Measurements from ENCODE around the gene CLASP1. TPM values are rescaled to one million over a fixed set of nuclear protein-coding genes. Genes with fewer than 3 reads are reported as not detected.
"Not testable (repeated sequence)": the region's sequence is repeated elsewhere in the genome, so short reads cannot be mapped to it uniquely, and the experiment has no call there.

CLASP1 gene
- total RNA-seq, 1 experiment from 2014 or later = 81.9 TPM

DNA sequence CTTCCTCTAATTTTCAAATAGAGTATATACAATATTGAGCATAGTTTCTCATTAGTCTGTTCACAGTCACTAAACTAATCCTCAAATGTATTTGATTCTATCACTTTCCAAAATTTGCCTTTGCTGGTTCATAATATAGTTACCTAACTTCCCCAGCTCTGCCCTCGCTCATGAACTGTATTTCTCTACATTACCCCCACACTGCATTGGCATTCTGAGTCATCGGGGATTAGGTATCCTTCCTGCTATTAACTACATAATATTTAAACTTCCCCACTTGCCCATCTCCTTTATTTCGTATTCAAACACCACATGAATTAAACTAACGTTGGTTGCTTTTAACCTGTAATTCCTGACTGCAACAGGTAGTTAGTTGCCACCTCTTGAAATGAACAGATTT is 14.8 kb upstream of the CLASP1 start:
- no peaks in the 10 kb centered on the region for H3K27me3 Mint-ChIP-seq (ENCODE audit: insufficient read depth, unreplicated experiment)
- TF ChIP-seq, protein P1, sequence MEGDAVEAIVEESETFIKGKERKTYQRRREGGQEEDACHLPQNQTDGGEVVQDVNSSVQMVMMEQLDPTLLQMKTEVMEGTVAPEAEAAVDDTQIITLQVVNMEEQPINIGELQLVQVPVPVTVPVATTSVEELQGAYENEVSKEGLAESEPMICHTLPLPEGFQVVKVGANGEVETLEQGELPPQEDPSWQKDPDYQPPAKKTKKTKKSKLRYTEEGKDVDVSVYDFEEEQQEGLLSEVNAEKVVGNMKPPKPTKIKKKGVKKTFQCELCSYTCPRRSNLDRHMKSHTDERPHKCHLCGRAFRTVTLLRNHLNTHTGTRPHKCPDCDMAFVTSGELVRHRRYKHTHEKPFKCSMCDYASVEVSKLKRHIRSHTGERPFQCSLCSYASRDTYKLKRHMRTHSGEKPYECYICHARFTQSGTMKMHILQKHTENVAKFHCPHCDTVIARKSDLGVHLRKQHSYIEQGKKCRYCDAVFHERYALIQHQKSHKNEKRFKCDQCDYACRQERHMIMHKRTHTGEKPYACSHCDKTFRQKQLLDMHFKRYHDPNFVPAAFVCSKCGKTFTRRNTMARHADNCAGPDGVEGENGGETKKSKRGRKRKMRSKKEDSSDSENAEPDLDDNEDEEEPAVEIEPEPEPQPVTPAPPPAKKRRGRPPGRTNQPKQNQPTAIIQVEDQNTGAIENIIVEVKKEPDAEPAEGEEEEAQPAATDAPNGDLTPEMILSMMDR (IDR thresholded peaks at IDR 0.05; ENCODE audit: unreplicated experiment) = no peak
- peak; percentile 70 for DNase-seq (ENCODE audit: unreplicated experiment)
- H3K9me3 Mint-ChIP-seq (ENCODE audit: unreplicated experiment) = peaks cover 6% of the 10 kb centered on the region
- peaks cover 4% of the 10 kb centered on the region for H3K36me3 Mint-ChIP-seq (ENCODE audit: insufficient read depth, unreplicated experiment)
- no TSS peak for BruUV-seq (replicated peaks)
- H3K4me1 Mint-ChIP-seq (ENCODE audit: insufficient read depth, unreplicated experiment) = peaks cover 27% of the 10 kb centered on the region
- H3K27ac Mint-ChIP-seq (ENCODE audit: low read depth, unreplicated experiment) = peak overlapping the region; percentile 76
- intact Hi-C loops (cut with micrococcal nuclease) = loop anchor here (5.0 kb wide), 1 partner anchor 38 kb away; no protein-coding TSS in a partner anchor
- ChIA-PET CTCF (interaction anchor here (1.0 kb wide), 1 partner anchor 15 kb away, joined by 3 read pairs; no protein-coding TSS in a partner anchor), POLR2A (interaction anchor here (0.7 to 8.1 kb wide), 7 partner anchors 8 to 261 kb away, joined by 3 to 113 read pairs (median 5); partner anchors contain the start of genes CLASP1 and RNU4ATAC)
- no peak overlapping the region for H3K4me3 Mint-ChIP-seq (ENCODE audit: unreplicated experiment)

DNA sequence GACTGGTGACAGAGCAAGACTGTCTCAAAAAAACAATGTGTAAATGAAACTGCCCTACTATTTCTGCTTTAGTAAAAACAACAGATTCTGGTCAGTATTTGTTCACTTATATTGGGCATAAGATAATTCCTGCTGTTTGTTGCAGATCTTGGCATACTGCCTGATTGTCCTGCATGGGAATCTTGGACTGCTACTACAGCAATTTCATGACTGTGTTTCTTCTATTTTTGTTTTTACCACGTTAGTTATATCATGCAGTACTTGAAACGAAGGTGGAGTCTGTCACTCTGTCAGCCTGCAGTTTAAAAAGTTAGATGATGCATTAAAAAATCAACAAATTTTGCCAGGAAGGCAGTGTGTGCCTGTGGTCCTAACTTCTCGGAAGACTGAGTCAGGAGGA is 14.2 kb upstream of the CLASP1 start:
- ChIA-PET POLR2A (interaction anchor here (0.9 to 8.1 kb wide), 3 partner anchors 14 to 133 kb away, joined by 3 to 113 read pairs (median 19); partner anchors contain the start of genes CLASP1 and RNU4ATAC), CTCF (interaction anchor here (0.6 kb wide), 1 partner anchor 57 kb away, joined by 4 read pairs; no protein-coding TSS in a partner anchor)
- Mint-ChIP-seq H3K36me3 (ENCODE audit: insufficient read depth, unreplicated experiment) (peaks cover 4% of the 10 kb centered on the region), H3K27me3 (ENCODE audit: insufficient read depth, unreplicated experiment) (no peaks in the 10 kb centered on the region), H3K9me3 (ENCODE audit: unreplicated experiment) (peaks cover 4% of the 10 kb centered on the region), H3K4me1 (ENCODE audit: insufficient read depth, unreplicated experiment) (peaks cover 27% of the 10 kb centered on the region), H3K27ac (ENCODE audit: low read depth, unreplicated experiment) (no peak overlapping the region), H3K4me3 (ENCODE audit: unreplicated experiment) (no peak overlapping the region)
- no peak for DNase-seq (ENCODE audit: unreplicated experiment)
- BruUV-seq (replicated peaks) = no TSS peak
- TF ChIP-seq, protein P1 (IDR thresholded peaks at IDR 0.05; ENCODE audit: unreplicated experiment) = no peak
- intact Hi-C loops (cut with micrococcal nuclease) = loop anchor here (5.0 kb wide), 1 partner anchor 39 kb away; no protein-coding TSS in a partner anchor

DNA sequence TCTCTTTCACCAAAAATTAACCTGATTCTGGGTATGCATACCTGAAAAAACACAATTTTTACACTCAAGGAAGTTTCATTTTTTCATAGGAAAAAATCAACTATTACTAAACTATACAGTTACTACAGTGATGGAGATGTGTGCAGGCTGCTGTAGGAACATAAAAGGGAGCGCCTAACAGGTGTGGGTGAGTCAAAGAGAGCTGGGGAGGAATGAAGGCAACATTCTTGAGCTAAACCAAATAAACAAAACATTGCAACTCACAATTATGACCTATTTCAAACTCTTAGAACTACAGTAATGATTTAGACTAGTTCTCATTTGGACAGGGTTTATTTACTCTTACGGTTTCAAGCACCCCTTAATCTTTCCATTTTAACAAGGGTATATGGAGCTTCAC is 13.4 kb upstream of the CLASP1 start:
- Mint-ChIP-seq H3K9me3 (ENCODE audit: unreplicated experiment) (no peaks in the 10 kb centered on the region), H3K36me3 (ENCODE audit: insufficient read depth, unreplicated experiment) (peaks cover 4% of the 10 kb centered on the region), H3K27me3 (ENCODE audit: insufficient read depth, unreplicated experiment) (no peaks in the 10 kb centered on the region), H3K4me3 (ENCODE audit: unreplicated experiment) (no peak overlapping the region), H3K4me1 (ENCODE audit: insufficient read depth, unreplicated experiment) (peaks cover 27% of the 10 kb centered on the region), H3K27ac (ENCODE audit: low read depth, unreplicated experiment) (peak overlapping the region; percentile 59)
- BruUV-seq (replicated peaks) = no TSS peak
- TF ChIP-seq, protein P1 (IDR thresholded peaks at IDR 0.05; ENCODE audit: unreplicated experiment) = no peak
- ChIA-PET CTCF (interaction anchor here (0.6 to 1.6 kb wide), 3 partner anchors 37 to 58 kb away, joined by 3 to 4 read pairs (median 3); no protein-coding TSS in a partner anchor), POLR2A (interaction anchor here (0.6 to 8.1 kb wide), 3 partner anchors 13 to 59 kb away, joined by 3 to 113 read pairs (median 3); partner anchors contain the start of gene CLASP1)
- intact Hi-C loops (cut with micrococcal nuclease) = loop anchor here (5.0 kb wide), 1 partner anchor 40 kb away; no protein-coding TSS in a partner anchor
- no peak for DNase-seq (ENCODE audit: unreplicated experiment)

DNA sequence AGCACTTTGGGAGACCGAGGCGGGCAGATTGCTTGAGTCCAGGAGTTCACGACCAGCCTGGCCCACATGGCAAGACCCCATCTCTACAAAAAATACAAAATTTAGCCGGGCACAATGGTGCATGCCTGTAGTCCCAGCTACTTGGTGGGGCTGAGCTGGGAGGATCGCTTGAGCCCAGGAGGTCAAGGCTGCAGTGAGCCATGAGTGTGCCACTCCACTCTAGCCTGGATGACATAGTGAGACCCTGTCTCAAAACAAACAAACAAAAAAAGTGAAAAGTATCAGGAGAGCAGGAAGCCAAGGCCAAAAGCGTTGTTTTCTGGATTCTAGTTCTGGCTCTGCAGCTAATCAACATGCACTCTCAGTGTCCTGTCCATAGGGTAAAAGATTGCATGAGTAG is 10.7 kb upstream of the CLASP1 start:
- POLR2A ChIA-PET = interaction anchor here (1.2 to 8.1 kb wide), 2 partner anchors 10 to 129 kb away, joined by 4 to 113 read pairs; partner anchors contain the start of genes CLASP1 and RNU4ATAC
- no peak for DNase-seq (ENCODE audit: unreplicated experiment)
- intact Hi-C loops (cut with micrococcal nuclease) = loop anchor here (5.0 kb wide), 1 partner anchor 42 kb away; no protein-coding TSS in a partner anchor
- H3K9me3 Mint-ChIP-seq (ENCODE audit: unreplicated experiment) = no peaks in the 10 kb centered on the region
- no peaks in the 10 kb centered on the region for H3K27me3 Mint-ChIP-seq (ENCODE audit: insufficient read depth, unreplicated experiment)
- peaks cover 21% of the 10 kb centered on the region for H3K4me1 Mint-ChIP-seq (ENCODE audit: insufficient read depth, unreplicated experiment)
- TF ChIP-seq, protein P1 (IDR thresholded peaks at IDR 0.05; ENCODE audit: unreplicated experiment) = no peak
- CTCF ChIA-PET = interaction anchor here (0.5 to 0.6 kb wide), 2 partner anchors 42 to 566 kb away, joined by 3 read pairs; no protein-coding TSS in a partner anchor
- no peaks in the 10 kb centered on the region for H3K36me3 Mint-ChIP-seq (ENCODE audit: insufficient read depth, unreplicated experiment)
- no TSS peak for BruUV-seq (replicated peaks)
- H3K27ac Mint-ChIP-seq (ENCODE audit: low read depth, unreplicated experiment) = no peak overlapping the region
- no peak overlapping the region for H3K4me3 Mint-ChIP-seq (ENCODE audit: unreplicated experiment)

DNA sequence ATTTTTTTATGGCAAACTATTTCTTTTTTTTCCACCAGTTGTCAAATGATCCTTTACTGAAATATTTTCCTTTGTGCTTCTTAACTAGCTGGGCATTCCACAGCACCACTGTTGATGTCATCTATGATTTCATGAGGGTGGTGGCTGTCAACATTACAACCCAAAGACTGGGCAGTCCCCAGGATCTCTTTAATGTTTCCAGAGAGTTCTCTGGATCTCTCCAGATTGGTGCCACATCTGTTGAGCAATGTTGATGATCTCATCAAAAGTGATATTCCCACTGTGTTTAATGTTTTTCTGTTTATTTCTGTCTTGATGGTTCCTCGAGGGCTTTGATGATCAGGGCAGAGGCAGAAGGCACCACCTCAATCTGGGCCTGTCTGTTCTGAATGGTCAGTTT is 9.1 kb upstream of the CLASP1 start:
- intact Hi-C loops (cut with micrococcal nuclease) = not testable (repeated sequence)
- POLR2A ChIA-PET = interaction anchor here (0.9 to 1.8 kb wide), 2 partner anchors 8 to 153 kb away, joined by 3 to 10 read pairs; partner anchors contain the start of gene CLASP1

More for the DNA sequence above, 9.1 kb upstream of the CLASP1 start:
- CTCF ChIA-PET; H3K27ac Mint-ChIP-seq (ENCODE audit: low read depth, unreplicated experiment); H3K27me3 Mint-ChIP-seq (ENCODE audit: insufficient read depth, unreplicated experiment); DNase-seq (ENCODE audit: unreplicated experiment); H3K4me1 Mint-ChIP-seq (ENCODE audit: insufficient read depth, unreplicated experiment); H3K4me3 Mint-ChIP-seq (ENCODE audit: unreplicated experiment); H3K9me3 Mint-ChIP-seq (ENCODE audit: unreplicated experiment); BruUV-seq (replicated peaks); H3K36me3 Mint-ChIP-seq (ENCODE audit: insufficient read depth, unreplicated experiment): not testable (repeated sequence)

Measured in MCF 10A (cell line).